Prostate gland (tissue), 2 donors: ENCODE measurements around the gene DOP1A. TPM values are rescaled to one million over a fixed set of nuclear protein-coding genes. Genes with fewer than 3 reads are reported as not detected.
A peak's percentile ranks its signal among the peaks of the same experiment; 100 is the strongest.

Experiments used
- DNase-seq: peaks from one replicate; pipeline ENCODE4 v3.0.0-alpha.2; 2019; ENCODE audit warnings: low spot score
- H3K27ac ChIP-seq, 2 donors: fragments of 200-600 bp; sonication (generic); 2 replicates each; pipeline ENCODE4 v1.5.1; 2017 to 2019
- H3K27me3 ChIP-seq: fragments of 200-600 bp; sonication (generic); replicated peaks from 2 replicates; pipeline ENCODE4 v1.5.1; 2019; ENCODE audit not compliant: insufficient read depth
- H3K36me3 ChIP-seq, 2 donors: fragments of 200-600 bp; sonication (generic); 1 replicate in 1 of 2; 2 replicates in 1 of 2; pipeline versions ENCODE4 v1.5.1 to v1.8.1; 2017 to 2019
- H3K4me1 ChIP-seq: fragments of 200-600 bp; sonication (generic); replicated peaks from 2 replicates; pipeline ENCODE4 v1.5.1; 2019
- H3K4me3 ChIP-seq, 2 donors: fragments of 200-600 bp; sonication (generic); 2 replicates each; pipeline ENCODE4 v1.5.1; 2017 to 2019
- H3K9me3 ChIP-seq: fragments of 200-600 bp; sonication (generic); 2 replicates; pipeline ENCODE4 v1.5.1; 2017
- POLR2A ChIP-seq: fragments of 450-650 bp; IDR thresholded peaks from one replicate; pipeline ENCODE4 v1.6.1; 2016; ENCODE audit warnings: antibody characterized with exemption, mild to moderate bottlenecking
- POLR2AphosphoS5 ChIP-seq: sonication (generic); formaldehyde crosslinking; IDR thresholded peaks from one replicate; pipeline ENCODE4 v1.6.1; 2017; ENCODE audit warnings: antibody characterized with exemption
- WGBS: methylation state at CpG from one replicate; pipeline ENCODE4 v1.1.5; 2018; 5-methylcytosine and 5-hydroxymethylcytosine counted together
- intact Hi-C: fragments of 100-400 bp; cut with DNase I; formaldehyde crosslinking; loops from one replicate; pipeline ENCODE4 v1.14.2; 2022
- total RNA-seq, 2 donors: library from RNA; depleted of rRNA; stranded (reverse); fragments of >200 nt; gene quantifications; one replicate each; pipeline ENCODE4 v1.1.0, GENCODE V29; 2016
- TF ChIP-seq, protein P1 (sequence below), 4 experiments: fragments of 200-600 bp in 2 of 4; fragments of 450-650 bp in 2 of 4; sonication (generic) in 2 of 4; IDR thresholded peaks; 1 replicate in 3 of 4; 2 replicates in 1 of 4; pipeline ENCODE4 v1.5.1; 2016 to 2019; ENCODE audit warnings: antibody characterized with exemption in 4 of 4, mild to moderate bottlenecking in 2 of 4, moderate library complexity in 2 of 4

Gene DOP1A
- total RNA-seq, 2 donors from 2014 or later = 27.6 to 55.2 TPM

DNA sequence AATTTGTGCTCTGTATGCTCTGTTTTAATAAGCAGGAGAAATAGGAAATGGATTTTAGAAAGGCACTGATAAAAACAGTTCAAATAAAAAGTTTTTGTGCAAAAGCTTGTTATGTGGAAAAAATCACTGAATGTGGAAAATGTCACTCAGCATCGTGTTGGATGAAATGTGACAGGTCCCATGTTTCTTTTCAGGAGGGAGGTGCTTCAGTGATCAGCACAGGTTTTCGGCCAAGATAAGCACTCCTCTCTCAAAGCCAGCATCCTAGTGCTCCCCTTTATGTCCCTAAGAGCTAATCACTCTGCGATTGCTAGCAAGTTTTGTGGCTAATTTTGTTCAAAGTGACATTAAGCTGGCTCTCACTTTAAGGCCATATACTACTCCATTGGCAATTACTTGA is 13.8 kb upstream of the DOP1A start:
- no peak for DNase-seq
- Histone ChIP-seq H3K4me3 (no peak overlapping the region), H3K27me3 (no peaks in the 10 kb centered on the region), H3K27ac (no peak overlapping the region), H3K9me3 (no peaks in the 10 kb centered on the region), H3K4me1 (no peaks in the 10 kb centered on the region), H3K36me3 (no peaks in the 10 kb centered on the region)
- 89% methylated on average over 3 of the region's 3 CpGs for WGBS
- no peak for TF ChIP-seq POLR2AphosphoS5
- no peak for TF ChIP-seq POLR2A
- TF ChIP-seq, protein P1, sequence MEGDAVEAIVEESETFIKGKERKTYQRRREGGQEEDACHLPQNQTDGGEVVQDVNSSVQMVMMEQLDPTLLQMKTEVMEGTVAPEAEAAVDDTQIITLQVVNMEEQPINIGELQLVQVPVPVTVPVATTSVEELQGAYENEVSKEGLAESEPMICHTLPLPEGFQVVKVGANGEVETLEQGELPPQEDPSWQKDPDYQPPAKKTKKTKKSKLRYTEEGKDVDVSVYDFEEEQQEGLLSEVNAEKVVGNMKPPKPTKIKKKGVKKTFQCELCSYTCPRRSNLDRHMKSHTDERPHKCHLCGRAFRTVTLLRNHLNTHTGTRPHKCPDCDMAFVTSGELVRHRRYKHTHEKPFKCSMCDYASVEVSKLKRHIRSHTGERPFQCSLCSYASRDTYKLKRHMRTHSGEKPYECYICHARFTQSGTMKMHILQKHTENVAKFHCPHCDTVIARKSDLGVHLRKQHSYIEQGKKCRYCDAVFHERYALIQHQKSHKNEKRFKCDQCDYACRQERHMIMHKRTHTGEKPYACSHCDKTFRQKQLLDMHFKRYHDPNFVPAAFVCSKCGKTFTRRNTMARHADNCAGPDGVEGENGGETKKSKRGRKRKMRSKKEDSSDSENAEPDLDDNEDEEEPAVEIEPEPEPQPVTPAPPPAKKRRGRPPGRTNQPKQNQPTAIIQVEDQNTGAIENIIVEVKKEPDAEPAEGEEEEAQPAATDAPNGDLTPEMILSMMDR (IDR thresholded peaks at IDR 0.05) = no peak
- intact Hi-C loops = no loop called here

DNA sequence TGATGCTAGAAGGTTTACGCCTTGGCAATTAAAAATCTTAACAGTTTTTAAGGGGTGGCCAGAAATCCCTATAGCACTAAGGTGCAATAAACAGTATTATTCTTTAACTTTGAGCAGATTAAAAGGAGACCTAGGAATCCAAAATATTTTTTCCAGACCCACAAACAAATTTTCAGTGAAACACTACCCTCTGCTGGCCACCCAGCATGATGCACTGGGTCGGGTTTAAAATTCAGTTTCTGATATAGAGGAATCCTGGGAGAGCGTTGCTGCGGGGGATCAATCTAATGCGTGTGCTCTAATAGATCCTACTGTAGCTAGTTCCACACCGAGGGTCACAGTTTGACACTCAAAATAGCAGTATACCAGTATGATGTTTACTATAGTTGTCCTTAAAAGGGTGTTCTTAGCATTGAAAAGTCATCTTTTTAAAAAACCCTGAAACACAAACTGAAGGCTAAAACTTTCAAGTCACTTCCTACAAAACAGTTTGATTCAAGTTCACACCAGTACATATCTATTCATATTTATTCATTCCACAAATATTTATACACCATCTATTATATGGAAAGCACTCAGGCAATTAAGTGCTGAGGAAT is 12.0 kb upstream of the DOP1A start:
- Histone ChIP-seq H3K4me3 (no peak overlapping the region), H3K4me1 (no peaks in the 10 kb centered on the region), H3K27ac (no peak overlapping the region), H3K27me3 (no peaks in the 10 kb centered on the region), H3K9me3 (no peaks in the 10 kb centered on the region), H3K36me3 (no peaks in the 10 kb centered on the region)
- TF ChIP-seq, protein P1 (IDR thresholded peaks at IDR 0.05) = peak; percentile 60 to 82 (median 78)
- TF ChIP-seq POLR2AphosphoS5 (peak; percentile 8), POLR2A (no peak)
- DNase-seq = peak; percentile 38
- 16% methylated on average over 6 of the region's 6 CpGs for WGBS
- intact Hi-C loops = loop anchor here (5.0 kb wide), 2 partner anchors 783 to 803 kb away; no protein-coding TSS in a partner anchor

DNA sequence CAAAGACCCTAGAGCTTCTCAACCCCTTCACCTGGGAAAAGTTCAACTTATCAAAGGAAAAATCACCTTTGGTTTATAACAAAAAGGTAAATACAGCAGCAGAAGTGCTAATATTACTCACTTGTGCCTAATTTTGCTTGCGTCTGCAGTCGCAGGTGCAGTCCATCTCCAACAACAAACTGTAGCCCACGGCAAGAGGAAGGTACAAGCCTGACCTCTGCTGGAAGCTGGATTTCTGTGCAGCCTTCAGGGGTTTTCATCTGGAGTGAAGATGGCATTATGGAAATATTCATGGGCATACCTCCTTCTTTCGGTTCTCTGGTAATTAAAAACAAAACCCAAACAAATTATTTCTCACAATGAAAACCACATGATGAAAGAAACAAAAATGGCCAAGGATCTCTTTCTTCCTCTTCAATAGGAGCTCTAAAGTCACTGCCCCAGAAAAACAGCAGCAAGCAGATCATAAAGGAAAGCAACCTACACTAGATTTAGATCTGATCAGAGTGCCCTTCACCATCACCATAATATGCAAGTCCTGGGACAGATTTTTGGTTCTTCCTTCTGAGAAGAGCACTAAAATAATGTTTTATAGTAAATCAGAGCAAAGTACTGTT is 9.7 kb upstream of the DOP1A start:
- no peaks in the 10 kb centered on the region for H3K36me3 ChIP-seq
- H3K27ac ChIP-seq = no peak overlapping the region
- TF ChIP-seq POLR2AphosphoS5 = no peak
- TF ChIP-seq, protein P1 (IDR thresholded peaks at IDR 0.05) = peak; percentile 18 to 61 (median 54)
- WGBS = 23% methylated on average over 4 of the region's 4 CpGs
- H3K9me3 ChIP-seq = no peaks in the 10 kb centered on the region
- H3K4me3 ChIP-seq = no peak overlapping the region
- intact Hi-C loops = loop anchor here (5.0 kb wide), 2 partner anchors 786 to 806 kb away; no protein-coding TSS in a partner anchor
- H3K27me3 ChIP-seq = no peaks in the 10 kb centered on the region
- no peaks in the 10 kb centered on the region for H3K4me1 ChIP-seq
- DNase-seq = peak; percentile 30

DNA sequence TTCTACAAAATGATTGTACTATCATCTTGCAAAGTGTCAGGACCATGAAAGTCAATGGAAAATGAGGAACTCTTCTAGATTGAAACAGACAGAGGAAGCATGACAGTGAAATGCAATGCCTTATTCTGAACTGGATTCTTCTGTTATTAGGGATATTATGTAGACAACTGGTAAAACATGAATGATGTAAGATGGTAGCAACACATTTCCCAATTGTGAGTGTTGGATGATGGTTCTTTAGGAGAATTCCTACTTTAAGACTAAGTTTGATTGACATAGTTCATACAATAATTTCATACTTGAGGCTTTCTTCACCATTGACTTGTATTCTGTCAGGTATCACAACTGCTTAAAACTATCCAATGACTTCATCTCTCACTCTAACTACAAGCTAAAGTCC is 6.3 kb upstream of the DOP1A start:
- Histone ChIP-seq H3K36me3 (no peaks in the 10 kb centered on the region), H3K27ac (no peak overlapping the region), H3K4me3 (no peak overlapping the region), H3K27me3 (no peaks in the 10 kb centered on the region), H3K9me3 (no peaks in the 10 kb centered on the region), H3K4me1 (no peaks in the 10 kb centered on the region)
- TF ChIP-seq POLR2A = no peak
- TF ChIP-seq, protein P1 (IDR thresholded peaks at IDR 0.05) = no peak
- DNase-seq = no peak
- intact Hi-C loops = loop anchor here (10.0 kb wide), 1 partner anchor 364 kb away; no protein-coding TSS in a partner anchor

DNA sequence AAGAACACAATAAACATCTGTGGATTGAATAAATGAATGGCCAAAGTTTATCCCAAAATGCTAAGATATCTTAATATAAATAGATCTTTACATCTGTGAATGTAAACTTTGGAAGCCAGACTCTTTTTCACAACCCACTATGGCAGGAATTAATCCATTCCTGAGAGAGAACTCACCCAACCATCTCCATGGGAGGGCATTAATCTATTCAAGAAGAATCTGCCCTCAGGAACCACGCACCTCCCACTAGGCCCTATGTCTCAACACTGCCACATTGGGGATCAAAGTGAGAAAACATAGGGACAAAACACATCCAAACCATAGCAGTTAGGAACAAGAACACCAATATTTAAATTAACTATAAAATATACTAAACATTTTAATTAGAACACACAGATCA is 5.2 kb upstream of the DOP1A start:
- TF ChIP-seq POLR2A (no peak), POLR2AphosphoS5 (no peak)
- TF ChIP-seq, protein P1 (IDR thresholded peaks at IDR 0.05) = no peak
- no peak overlapping the region for H3K27ac ChIP-seq
- H3K4me3 ChIP-seq = no peak overlapping the region
- WGBS = 100% methylated on average over 1 of the region's 1 CpG
- no peak for DNase-seq
- H3K4me1 ChIP-seq = no peaks in the 10 kb centered on the region
- H3K27me3 ChIP-seq = no peaks in the 10 kb centered on the region
- H3K9me3 ChIP-seq = no peaks in the 10 kb centered on the region
- no peaks in the 10 kb centered on the region for H3K36me3 ChIP-seq
- intact Hi-C loops = loop anchor here (10.0 kb wide), 1 partner anchor 363 kb away; no protein-coding TSS in a partner anchor
